Daoy (cell line): Measurements from ENCODE around the gene ANKRD12. TPM values are rescaled to one million over a fixed set of nuclear protein-coding genes. Genes with fewer than 3 reads are reported as not detected.
"Not testable (repeated sequence)": the region's sequence is repeated elsewhere in the genome, so short reads cannot be mapped to it uniquely, and the experiment has no call there.

Source experiments
- DNase-seq: peaks from one replicate; pipeline ENCODE4 v3.0.0-alpha.2; 2015; ENCODE audit warnings: low read depth
- total RNA-seq: library from RNA; depleted of rRNA; stranded (reverse); fragments of >200 nt; shearing (Covaris generic); gene quantifications from 2 replicates; pipeline ENCODE4 v1.2.3, GENCODE V29; 2014

ANKRD12 gene
- total RNA-seq, 1 experiment from 2014 or later: 11.1 TPM

DNA sequence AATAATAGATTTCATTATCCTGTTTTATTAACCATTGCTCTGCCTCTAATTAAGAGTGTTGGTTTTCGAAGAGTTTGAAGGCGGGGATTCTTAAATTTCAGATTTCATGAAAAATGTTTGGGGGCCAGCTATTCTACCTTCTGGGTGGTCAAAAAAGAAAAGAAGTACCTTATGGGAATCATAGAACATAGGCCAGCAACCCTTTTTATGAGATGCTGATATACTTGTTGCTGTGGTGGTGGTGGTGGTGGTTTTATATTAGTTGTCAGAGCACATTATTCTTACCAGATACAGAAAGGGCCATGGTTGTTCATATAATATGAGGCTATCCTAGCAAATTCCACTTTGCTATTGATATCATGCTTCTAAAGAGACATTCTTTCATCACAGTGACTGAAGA lies 4.4 kb downstream of the ANKRD12 start:
- DNase-seq: no peak

DNA sequence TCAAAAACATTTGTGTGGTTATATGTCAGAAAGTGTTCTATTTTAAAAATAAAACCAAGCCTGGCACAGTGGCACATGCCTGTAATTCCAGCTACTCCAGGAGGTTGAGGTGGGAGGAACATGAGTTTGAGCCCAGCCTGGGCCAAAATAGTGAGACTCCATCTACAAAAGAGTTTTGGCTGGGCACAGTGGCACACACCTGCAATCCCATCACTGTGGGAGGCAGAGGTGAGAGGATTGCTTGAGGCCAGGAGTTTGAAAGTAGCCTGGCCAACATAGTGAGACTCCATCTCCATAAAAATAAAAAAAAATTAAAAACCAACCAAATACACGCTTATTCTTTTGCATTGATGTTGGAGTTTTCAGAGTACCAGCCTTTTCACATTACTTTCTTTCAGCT lies 9.6 kb downstream of the ANKRD12 start:
- DNase-seq: no peak

DNA sequence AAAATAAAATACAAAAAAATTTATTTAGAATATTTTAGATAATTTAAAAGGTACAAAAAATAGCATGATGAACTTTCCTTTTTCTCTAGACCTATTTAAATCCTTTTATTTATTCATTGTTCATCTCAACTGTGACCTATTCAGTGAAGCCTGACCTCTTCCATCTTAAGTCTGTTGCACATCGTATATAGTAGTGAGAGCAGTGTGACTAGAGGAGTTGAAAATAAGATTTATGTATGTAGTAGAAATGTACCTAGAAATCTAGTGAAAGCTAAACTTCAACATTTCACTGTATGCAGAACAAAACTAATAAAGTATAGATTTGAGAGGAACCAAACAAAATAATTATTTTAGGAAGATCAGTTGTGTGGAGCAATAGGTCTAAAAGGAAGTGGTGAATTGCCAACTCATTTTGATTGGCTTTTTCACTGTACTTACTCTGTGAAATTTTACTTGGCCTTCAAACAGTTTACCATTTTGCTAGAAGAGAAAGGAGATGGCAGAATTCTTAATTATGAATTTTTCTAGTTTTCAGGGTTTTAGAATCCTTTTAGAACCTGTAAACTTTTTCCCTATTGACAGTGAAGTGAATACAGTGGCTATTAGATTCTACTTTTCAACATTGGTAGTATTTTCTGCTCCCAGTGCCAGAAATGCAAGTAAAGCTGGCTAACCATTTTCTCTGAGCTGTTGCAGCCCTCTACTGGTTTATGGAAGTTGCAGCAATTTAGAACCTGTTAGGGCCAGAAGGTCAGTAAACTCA lies 11.0 kb downstream of the ANKRD12 start:
- DNase-seq: peak; percentile 41

DNA sequence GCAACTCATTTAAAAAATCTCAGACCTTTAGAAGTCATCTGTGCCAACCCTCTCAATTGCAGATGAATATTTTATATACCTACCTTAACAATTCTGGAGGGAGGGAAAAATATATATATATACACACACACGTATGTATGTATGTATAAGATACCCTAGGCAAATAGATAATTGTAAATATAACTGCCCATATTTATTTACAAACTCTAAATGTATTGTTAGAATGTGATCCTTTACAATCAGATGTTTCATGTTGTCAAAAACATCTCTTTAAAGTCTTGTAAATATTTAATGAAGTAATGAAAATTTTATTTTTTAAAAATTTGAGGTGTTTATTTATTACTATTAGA lies 11.6 kb downstream of the ANKRD12 start:
- no peak for DNase-seq

DNA sequence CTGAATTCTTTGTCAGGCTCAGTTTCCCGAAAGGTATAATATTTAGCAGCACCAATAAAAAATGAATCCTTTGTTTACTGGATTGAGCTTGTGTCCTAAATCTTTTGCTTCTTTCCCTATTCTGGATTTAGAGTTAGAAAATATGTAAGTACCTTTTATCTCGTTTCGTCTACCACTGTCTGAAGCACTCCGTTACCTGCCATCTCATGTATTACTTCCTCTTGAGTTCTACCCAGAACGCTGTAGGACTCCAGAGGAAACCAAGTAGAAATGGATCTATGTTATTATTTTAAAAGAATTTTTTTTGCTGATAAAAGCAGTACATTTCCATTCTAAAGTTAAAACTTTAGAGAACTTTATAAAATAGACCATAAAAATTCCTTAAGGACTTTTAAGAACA lies 13.5 kb downstream of the ANKRD12 start:
- DNase-seq: no peak

DNA sequence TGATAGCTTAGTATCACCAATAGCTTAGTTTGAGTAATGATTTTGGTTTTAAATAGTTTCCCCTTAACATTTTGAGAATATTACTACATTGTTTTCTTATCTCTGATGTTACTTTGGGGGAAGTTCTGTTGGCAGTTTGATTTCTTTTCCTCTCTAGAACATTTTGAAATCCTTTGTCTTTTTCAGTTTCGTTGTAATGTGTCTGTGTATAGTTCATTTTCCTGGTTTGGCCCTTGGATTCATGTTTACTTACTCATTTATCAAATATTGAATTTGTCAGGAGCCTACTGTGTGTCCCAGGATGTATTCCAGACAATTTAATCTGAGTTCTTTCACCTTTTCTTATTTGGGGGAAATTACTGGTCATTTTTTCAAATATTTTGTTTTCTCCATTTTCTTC lies 16.7 kb downstream of the ANKRD12 start:
- DNase-seq: no peak

DNA sequence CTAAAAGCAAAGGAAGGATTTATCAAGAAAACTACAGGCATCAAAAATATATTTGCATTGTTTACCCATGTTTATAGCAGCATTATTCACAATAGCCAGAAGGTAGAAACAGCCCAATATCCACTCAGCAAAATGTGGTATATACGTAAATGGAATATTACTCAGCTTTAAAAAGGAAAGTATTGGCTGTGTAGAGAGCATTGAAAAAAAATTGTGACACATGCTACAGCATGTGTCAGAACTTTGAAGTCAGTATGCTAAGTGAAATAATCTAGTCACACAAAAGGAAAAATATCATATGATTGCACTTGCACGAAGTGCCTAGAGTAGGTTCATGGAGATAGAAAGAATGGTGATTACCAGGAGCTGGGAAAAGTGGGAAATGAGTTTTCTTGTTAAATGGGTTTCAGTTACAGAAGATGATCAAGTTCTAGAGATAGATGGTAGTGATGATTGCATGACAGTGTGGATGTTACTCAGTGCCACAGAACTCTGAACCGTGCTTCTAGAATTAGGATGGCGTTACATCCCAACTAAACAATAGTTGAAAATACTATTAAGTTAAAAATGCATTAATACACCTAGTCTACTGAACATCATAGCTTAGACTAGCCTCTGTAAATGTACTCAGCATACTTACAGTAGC lies 20.1 kb downstream of the ANKRD12 start:
- DNase-seq: no peak

DNA sequence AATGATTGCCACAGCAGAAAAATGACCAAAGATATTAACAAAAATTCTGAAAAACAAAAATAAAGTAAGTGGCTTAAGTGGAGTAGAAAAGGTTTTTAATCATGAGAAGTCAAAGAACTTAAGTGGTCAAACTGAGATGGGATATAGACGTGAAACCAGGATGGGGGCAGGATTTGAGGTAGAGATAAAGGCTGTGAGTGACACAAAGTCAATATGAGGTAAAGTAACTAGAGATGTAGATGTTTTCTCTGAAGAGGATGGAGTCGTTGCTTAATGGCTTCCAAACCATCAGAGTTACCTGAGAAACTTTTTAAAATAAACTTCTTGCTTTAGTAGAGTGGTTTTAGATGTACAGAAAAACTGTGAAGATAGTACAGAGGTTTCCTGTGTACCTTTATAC lies 21.2 kb downstream of the ANKRD12 start:
- no peak for DNase-seq

DNA sequence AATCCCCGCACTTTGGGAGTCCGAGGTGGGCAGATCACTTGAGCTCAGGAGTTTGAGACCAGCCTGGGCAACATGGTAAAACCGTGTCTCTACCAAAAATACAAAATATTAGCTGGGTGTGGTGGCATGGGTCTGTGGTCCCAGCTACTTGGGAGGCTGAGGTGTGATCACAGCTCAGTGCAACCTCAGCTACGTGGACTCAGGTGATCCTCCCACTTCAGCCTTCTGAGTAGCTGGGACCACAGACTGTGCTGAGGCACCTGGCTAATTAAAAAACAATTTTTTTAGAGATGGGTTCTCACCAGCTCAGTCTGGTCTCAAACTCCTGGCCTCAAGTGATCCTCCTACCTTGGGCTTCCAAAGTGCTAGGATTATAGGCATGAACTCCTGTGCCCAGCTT lies 23.4 kb downstream of the ANKRD12 start:
- DNase-seq: no peak

DNA sequence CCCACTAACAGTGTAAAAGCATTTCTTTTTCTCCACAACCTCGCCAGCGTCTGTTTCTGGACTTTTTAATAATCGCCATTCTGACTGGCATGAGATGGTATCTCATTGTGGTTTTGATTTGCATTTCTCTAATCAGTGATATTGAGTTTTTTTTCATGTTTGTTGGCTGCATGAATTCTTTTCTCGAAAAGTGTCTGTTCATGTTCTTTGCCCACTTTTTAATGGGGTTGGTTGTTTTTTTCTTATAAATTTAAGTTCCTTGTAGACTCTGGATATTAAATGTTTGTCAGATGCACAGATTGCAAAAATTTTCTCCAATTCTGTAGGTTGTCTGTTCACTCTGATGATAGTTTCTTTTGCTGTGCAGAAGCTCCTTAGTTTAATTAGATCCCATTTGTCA lies 26.1 kb downstream of the ANKRD12 start:
- DNase-seq: not testable (repeated sequence)

DNA sequence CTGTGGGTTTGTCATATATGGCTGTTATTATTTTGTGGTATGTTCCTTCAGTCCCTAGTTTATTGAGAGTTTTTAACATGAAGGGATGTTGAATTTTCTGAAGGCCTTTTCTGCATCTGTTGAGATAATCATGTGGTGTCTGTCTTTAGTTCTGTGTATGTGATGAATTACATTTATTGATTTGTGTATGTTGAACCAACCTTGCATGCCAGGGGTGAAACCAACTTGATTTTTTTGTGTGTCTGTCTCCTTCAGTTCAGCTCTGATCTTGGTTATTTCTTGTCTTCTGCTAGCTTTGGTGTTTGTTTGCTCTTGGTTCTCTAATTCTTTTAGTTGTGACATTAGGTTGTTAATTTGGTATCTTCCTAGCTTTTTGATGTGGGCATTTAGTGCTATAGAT lies 27.6 kb downstream of the ANKRD12 start:
- DNase-seq: not testable (repeated sequence)

DNA sequence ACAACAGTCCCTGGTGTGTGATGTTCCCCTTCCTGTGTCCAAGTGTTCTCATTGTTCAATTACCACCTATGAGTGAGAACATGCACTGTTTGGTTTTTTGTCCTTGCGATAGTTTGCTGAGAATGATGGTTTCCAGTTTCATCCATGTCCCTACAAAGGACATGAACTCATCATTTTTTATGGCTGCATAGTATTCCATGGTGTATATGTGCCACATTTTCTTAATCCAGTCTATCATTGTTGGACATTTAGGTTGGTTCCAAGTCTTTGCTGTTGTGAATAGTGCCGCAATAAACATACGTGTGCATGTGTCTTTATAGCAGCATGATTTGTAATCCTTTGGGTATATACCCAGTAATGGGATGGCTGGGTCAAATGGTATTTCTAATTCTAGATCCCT lies 29.3 kb downstream of the ANKRD12 start:
- DNase-seq: not testable (repeated sequence)

DNA sequence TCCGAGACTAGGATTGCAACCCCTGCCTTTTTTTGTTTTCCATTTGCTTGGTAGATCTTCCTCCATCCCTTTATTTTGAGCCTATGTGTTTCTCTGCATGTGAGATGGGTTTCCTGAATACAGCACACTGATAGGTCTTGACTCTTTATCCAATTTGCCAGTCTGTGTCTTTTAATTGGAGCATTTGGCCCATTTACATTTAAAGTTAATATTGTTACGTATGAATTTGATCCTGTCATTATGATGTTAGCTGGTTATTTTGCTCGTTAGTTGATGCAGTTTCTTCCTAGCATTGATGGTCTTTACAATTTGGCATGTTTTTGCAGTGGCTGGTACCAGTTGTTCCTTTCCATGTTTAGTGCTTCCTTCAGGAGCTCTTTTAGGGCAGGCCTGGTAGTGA lies 32.9 kb downstream of the ANKRD12 start:
- not testable (repeated sequence) for DNase-seq

DNA sequence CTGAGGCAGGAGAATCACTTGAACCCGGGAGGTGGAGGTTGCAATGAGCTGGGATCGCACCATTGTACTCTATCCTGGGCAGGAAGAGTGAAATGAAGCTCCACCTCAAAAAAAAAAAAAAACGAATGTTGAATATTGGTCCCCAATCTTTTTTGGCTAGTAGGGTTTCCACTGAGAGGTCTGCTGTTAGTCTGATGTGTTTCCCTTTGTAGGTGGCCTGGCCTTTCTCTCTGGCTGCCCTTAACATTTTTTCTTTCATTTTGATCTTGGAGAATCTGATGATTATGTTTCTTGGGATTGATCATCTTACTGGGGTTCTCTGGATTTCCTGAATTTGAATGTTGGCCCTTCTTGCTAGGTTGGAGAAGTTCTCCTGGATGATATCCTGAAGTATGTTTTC lies 35.3 kb downstream of the ANKRD12 start:
- not testable (repeated sequence) for DNase-seq

DNA sequence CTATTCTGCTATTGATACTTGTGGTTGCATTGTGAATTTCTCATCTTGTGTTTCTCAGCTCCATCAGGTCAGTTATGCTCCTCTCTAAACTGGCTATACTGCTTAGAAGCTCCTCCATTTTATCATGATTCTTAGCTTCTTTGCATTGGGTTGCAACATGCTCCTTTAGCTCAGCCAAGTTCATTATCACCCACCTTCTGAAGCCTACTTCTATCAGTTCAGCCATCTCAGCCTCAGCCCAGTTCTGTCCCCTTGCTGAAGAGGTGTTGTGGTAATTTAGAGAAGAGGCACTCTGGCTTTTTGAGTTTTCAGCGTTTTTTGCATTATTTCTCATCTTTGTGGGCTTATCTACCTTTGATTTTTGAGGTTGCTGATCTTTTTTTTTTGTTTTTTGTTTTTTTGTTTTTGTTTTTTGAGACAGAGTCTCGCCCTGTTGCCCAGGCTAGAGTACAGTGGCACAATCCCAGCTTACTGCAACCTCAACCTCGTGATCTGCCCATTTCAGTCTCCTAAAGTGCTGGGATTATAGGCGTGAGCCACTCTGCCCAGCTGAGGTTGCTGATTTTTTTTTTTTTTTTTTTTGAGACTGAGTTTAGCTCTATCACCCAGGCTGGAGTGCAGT lies 36.0 kb downstream of the ANKRD12 start:
- no peak for DNase-seq

DNA sequence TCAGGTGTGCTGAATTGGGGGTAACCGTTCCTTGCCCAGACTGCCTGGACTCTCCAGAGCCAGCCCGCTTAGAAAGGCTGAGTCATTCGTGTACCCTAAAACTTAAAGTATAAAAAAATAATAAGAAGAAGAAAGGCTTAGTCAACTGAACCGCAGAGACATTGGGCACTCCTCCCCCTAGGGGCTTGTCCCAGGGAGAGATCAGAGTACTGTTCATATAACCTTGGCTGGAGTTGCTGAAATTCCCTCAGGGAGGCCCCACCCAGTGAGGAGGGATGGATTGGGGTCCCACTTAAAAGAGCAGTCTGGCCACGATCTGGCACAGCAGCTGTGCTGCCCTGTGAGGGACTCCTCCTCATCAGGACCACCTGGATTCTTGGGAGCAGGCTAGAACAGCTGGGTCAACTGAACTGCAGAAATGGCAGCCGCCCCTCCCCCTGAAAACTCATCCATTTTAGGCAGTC lies 37.2 kb downstream of the ANKRD12 start:
- no peak for DNase-seq

DNA sequence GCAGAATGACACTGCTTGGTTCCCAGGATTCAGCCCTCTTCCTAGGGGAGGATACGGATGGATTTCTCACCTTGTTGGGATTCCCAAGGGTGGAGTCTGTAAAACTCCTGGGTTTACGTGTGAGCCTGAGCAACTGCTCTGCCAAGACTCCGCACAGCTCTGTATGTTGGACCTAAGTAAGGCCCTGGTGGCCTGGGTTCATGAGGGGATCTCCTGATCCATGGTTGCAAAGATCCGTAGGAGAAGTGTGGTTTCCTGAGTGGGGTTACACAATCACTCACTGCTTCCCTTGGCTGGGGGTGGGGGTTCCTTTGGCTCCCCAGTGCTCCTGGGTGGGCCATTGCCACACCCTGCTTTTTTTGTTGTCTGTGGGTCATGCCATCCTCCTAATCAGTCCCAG lies 37.7 kb downstream of the ANKRD12 start:
- DNase-seq: no peak

DNA sequence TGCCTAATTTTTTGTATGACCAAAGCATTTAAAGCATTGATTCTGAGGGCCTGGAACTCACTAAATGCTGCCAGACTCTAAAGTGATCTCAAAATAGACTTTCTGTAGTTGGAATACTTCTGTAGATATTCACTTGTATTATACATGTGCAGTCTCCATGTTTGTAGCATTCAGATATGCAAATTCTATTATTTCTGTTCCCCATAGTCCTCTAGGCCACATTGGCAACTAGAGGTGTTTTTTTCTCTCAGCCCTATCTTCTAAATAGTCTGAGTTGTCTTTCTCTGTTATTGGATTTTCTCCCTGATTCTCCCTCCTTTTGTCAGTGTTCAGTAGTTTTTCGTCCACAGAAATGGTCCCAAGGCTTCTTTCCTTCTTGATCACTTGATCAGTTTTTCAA lies 38.5 kb downstream of the ANKRD12 start:
- DNase-seq: no peak

DNA sequence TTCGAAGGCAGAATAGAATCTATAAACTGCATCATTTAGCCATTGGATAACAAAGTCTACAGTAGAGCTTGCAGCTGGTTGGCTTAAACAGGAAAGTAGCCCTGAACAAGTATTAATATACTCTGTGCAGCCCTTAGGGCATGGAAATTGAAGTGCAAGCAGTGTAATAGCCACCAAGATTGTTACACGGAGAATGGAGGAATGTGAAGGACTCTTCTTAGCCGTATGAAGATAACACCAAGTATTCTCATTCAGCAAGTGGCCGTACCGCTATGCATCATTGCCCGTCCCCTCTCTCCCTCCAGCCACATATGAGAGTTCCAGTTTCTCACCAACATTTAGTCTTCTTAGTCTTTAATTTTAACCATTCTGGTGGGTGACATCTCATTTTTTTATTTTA lies 40.5 kb downstream of the ANKRD12 start:
- DNase-seq: no peak

DNA sequence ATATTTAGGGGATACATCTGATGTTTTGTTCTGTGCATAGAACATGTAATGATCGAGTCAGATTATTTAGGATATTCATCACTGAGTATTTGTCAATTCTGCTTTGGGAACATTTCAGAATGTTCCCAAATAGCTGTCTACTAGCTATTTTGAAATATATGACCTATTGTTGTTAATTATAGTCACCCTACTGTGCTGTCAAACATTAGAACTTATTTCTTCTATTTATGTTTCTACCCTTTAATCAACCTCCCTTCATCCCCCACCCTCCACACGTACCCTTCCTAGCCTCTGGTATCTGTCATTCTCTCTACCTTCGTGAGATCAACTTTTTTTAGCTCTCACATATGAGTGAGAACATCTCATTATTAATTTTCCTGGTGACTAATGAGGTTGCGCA lies 40.9 kb downstream of the ANKRD12 start:
- DNase-seq: no peak

DNA sequence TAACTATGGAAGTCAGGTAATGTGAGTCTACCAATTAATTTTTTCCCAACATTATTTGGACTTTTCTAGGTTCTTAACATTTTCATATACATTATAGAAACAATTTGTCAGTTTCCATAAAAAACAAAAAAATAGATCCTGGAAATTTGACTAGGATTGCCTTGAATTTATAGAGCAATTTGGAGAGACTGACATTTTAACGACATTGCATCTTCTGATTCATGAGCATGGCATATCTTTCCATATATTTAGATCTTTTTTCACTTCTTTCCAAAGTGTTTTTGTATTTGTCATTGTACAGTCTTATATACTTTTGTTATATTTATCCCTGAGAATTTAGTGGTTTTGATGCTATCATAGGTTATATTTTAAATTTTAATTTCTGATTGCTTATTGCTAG lies 42.0 kb downstream of the ANKRD12 start:
- no peak for DNase-seq

DNA sequence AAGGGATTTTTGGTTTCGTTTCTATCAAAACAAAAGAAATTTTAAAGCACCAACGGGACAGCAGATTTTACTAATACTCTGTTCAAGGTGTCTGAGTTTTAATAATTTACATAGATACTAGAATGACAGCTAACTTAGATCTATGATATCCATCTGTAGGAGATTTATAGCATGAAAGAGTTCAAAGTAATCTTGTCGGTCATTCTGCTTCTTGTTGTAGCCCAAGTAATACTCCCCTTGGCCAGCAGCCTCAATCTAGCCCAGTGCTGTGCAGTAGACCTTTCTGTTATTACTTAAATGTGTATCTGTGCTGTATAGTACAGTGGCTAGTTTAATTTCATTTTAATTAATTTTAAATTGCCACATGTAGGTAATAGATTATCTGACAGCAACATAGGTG lies 44.7 kb downstream of the ANKRD12 start:
- no peak for DNase-seq

DNA sequence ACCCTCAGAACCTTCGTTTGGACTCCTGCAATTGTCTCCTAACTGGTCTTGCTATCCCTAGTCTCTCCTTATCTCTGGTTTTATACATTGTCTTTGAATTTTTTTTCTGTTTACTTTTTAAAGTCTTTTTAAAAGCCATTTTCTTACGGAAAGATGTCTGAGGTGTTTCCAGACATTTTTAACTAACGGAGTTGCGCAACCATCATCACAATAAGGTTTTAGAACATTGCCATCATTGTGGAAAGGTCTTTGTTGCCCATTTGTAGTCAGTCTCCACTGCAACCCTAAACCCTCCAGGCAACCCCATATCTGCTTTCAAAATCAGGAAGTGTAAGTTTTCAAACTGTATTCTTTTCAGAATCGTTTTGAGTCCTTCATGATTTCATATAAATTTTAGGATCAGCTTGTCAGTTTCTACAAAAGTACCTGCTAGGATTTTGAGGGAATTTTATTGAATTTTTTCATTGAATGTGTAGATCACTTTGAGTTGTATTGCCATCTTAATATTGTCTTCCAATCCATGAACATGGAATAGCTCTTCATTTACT lies 46.3 kb downstream of the ANKRD12 start:
- DNase-seq: no peak
